GM23338 (cell line): ENCODE results near the gene RRM1. TPM values are rescaled to one million over a fixed set of nuclear protein-coding genes. Genes with fewer than 3 reads are reported as not detected.

Experiments used
- ATAC-seq: fragments of 200-7000 bp; cut with Tn5 transposase; 3 replicates; pipeline ENCODE4 v1.9.1; 2020
- DNase-seq: peaks from one replicate; pipeline ENCODE4 v3.0.0-alpha.2; 2015; ENCODE audit warnings: low spot score
- H2AFZ ChIP-seq: fragments of 200-600 bp; sonication (generic); 2 replicates; pipeline ENCODE4 v1.8.0; 2016; ENCODE audit warnings: antibody characterized with exemption, mild to moderate bottlenecking, moderate library complexity
- H3F3A ChIP-seq: fragments of 200-600 bp; sonication (generic); replicated peaks from 2 replicates; pipeline ENCODE4 v1.8.0; 2017; ENCODE audit warnings: antibody characterized with exemption, mixed run types, low read depth
- H3K27ac ChIP-seq: fragments of 200-600 bp; sonication (generic); 2 replicates; pipeline ENCODE4 v1.6.1; 2016; ENCODE audit warnings: low read depth
- H3K27me3 ChIP-seq: fragments of 200-600 bp; sonication (generic); 2 replicates; pipeline ENCODE4 v1.8.0; 2016; ENCODE audit warnings: mild to moderate bottlenecking, mixed run types, moderate library complexity; ENCODE audit not compliant: insufficient read depth
- H3K36me3 ChIP-seq: fragments of 200-600 bp; sonication (generic); 2 replicates; pipeline ENCODE4 v1.8.0; 2016; ENCODE audit warnings: mild to moderate bottlenecking; ENCODE audit not compliant: insufficient read depth
- H3K4me1 ChIP-seq: fragments of 200-600 bp; sonication (generic); 2 replicates; pipeline ENCODE4 v1.8.0; 2016; ENCODE audit warnings: mild to moderate bottlenecking, moderate library complexity; ENCODE audit not compliant: insufficient read depth
- H3K4me2 ChIP-seq: fragments of 200-600 bp; sonication (generic); 2 replicates; pipeline ENCODE4 v1.7.1; 2017; ENCODE audit warnings: mixed run types
- H3K4me3 ChIP-seq: fragments of 200-600 bp; sonication (generic); 2 replicates; pipeline ENCODE4 v1.6.1; 2016; ENCODE audit warnings: mixed run types
- H3K79me2 ChIP-seq: fragments of 200-600 bp; sonication (generic); replicated peaks from 2 replicates; pipeline ENCODE4 v1.8.0; 2017; ENCODE audit warnings: mild to moderate bottlenecking; ENCODE audit not compliant: insufficient read depth
- H3K9me2 ChIP-seq: fragments of 200-600 bp; sonication (generic); 2 replicates; pipeline ENCODE4 v1.8.0; 2017; ENCODE audit not compliant: insufficient read depth
- H4K20me1 ChIP-seq: fragments of 200-600 bp; sonication (generic); replicated peaks from 2 replicates; pipeline ENCODE4 v1.8.0; 2017; ENCODE audit warnings: mild to moderate bottlenecking; ENCODE audit not compliant: insufficient read depth
- H3K27ac Mint-ChIP-seq: 2 replicates; pipeline ENCODE4 v1.8.0; 2020; ENCODE audit warnings: inconsistent platforms, mild to moderate bottlenecking, moderate library complexity, mixed read lengths
- H3K27me3 Mint-ChIP-seq: 3 replicates; pipeline ENCODE4 v1.8.0; 2022; ENCODE audit warnings: low read depth, mild to moderate bottlenecking, moderate library complexity, mixed read lengths, inconsistent platforms; ENCODE audit not compliant: insufficient read depth, poor library complexity
- H3K36me3 Mint-ChIP-seq: 3 replicates; pipeline ENCODE4 v1.8.0; 2021; ENCODE audit warnings: low read depth, mild to moderate bottlenecking, inconsistent platforms, moderate library complexity, mixed read lengths
- H3K4me1 Mint-ChIP-seq: 3 replicates; pipeline ENCODE4 v1.8.0; 2020; ENCODE audit warnings: mild to moderate bottlenecking, inconsistent platforms, mixed read lengths
- H3K4me3 Mint-ChIP-seq: 3 replicates; pipeline ENCODE4 v1.8.0; 2021; ENCODE audit warnings: moderate library complexity, mild to moderate bottlenecking, inconsistent platforms, mixed read lengths
- H3K9me3 Mint-ChIP-seq: 3 replicates; pipeline ENCODE4 v1.8.0; 2020; ENCODE audit warnings: moderate library complexity, mild to moderate bottlenecking, inconsistent platforms, mixed read lengths
- CREB1 ChIP-seq: fragments of 250-450 bp; sonication (Bioruptor Pico); IDR thresholded peaks from 2 replicates; pipeline ENCODE4 v1.5.0; 2020; ENCODE audit warnings: low read depth, mild to moderate bottlenecking, moderate library complexity
- EZH2 ChIP-seq: fragments of 200-600 bp; sonication (generic); IDR thresholded peaks from one replicate; pipeline ENCODE4 v1.8.0; 2017; ENCODE audit warnings: antibody characterized with exemption, mild to moderate bottlenecking, low read depth; ENCODE audit not compliant: unreplicated experiment
- EZH2phosphoT487 ChIP-seq: fragments of 200-600 bp; sonication (generic); IDR thresholded peaks from one replicate; pipeline ENCODE4 v1.8.1; 2018; ENCODE audit warnings: antibody characterized with exemption; ENCODE audit not compliant: unreplicated experiment
- JUNB ChIP-seq: IDR thresholded peaks from one replicate; pipeline ENCODE4 v1.6.1; 2016; ENCODE audit warnings: antibody characterized with exemption; ENCODE audit not compliant: unreplicated experiment
- NANOG ChIP-seq: IDR thresholded peaks from 2 replicates; pipeline ENCODE4 v1.6.1; 2016; ENCODE audit warnings: antibody characterized with exemption, borderline replicate concordance
- POLR2AphosphoS5 ChIP-seq: IDR thresholded peaks from 2 replicates; pipeline ENCODE4 v1.6.1; 2016; ENCODE audit warnings: antibody characterized with exemption, low read depth
- STAT1 ChIP-seq: IDR thresholded peaks from one replicate; pipeline ENCODE4 v1.6.1; 2016; ENCODE audit warnings: antibody characterized with exemption; ENCODE audit not compliant: unreplicated experiment
- ZNF114 ChIP-seq: fragments of 250-450 bp; sonication (Bioruptor Pico); IDR thresholded peaks from 2 replicates; pipeline ENCODE4 v1.5.0; 2020; ENCODE audit warnings: mild to moderate bottlenecking, moderate library complexity
- ZNF331 ChIP-seq: fragments of 250-450 bp; sonication (Bioruptor Pico); IDR thresholded peaks from 2 replicates; pipeline ENCODE4 v1.5.0; 2020; ENCODE audit warnings: low read depth, mild to moderate bottlenecking, moderate library complexity
- polyA plus RNA-seq: library from polyadenylated mRNA; unstranded; fragments of >200 nt; fragmentation: Nextera tagmentation; extraction: Ambion mirVana; gene quantifications from 2 replicates; pipeline ENCODE4 v1.2.1, GENCODE V29; 2016
- total RNA-seq: library from RNA; depleted of rRNA; stranded (reverse); fragments of >200 nt; shearing (Covaris generic); gene quantifications from 2 replicates; pipeline ENCODE4 v1.2.3, GENCODE V29; 2014
- TF ChIP-seq, protein P1 (sequence below), 2 experiments: fragments of 200-600 bp in 1 of 2; sonication (generic) in 1 of 2; conservative IDR thresholded peaks; 2 replicates each; pipeline versions ENCODE4 v1.5.1 to v1.6.1; 2016 to 2017; ENCODE audit warnings: antibody characterized with exemption in 2 of 2, low read depth in 2 of 2, mild to moderate bottlenecking in 2 of 2, moderate library complexity in 1 of 2
- TF ChIP-seq, protein P2 (sequence below): IDR thresholded peaks from 2 replicates; pipeline ENCODE4 v1.6.1; 2016; ENCODE audit warnings: antibody characterized with exemption
- TF ChIP-seq, protein P3 (sequence below): IDR thresholded peaks from one replicate; pipeline ENCODE4 v1.6.1; 2018; ENCODE audit warnings: antibody characterized with exemption; ENCODE audit not compliant: unreplicated experiment
- TF ChIP-seq, protein P4 (sequence below): fragments of 250-450 bp; sonication (Bioruptor Pico); IDR thresholded peaks from 2 replicates; pipeline ENCODE4 v1.5.0; 2020; ENCODE audit warnings: mild to moderate bottlenecking, moderate library complexity

Gene RRM1
- total and polyA plus RNA-seq, 2 experiments from 2014 or later: 47.3 to 96.8 TPM

DNA sequence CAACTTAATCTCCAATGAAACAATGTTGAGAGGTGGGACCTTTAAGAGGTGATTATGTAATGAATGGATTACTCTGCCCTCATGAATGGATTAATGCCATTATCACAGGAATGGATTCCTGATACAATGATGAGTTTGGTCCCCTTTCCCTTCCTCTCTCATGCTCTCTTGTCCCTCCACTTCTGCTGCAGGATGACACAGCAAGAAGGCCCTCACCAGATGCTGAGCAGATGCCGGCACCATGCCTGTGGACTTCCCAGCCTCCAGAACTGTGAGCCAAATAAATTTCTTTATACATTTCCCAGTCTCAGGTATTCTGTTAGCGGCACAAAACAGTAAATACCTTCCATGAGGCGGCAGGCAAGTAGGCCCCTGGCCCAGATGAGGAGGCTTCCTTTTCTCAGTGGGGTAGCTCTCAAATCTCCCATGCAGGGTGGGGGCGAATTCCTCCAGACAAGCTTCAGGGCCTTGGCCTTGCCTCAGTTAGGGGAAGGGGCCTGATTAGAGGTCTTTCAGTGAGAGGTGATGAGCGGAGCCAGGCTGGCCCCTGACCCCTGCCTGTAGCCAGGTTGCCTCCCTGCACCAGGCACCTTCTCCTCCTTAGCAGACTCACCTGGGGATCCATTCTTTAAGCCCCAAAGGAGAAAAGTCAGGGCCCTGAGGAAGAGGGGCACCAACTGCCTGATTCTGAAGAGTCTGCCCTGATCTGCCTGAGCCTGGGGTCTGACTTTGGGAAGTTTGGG lies 86.0 kb downstream of the RRM1 start:
- Histone ChIP-seq H3K27me3 (no peaks in the 10 kb centered on the region), H4K20me1 (no peaks in the 10 kb centered on the region), H3K79me2 (no peaks in the 10 kb centered on the region), H3K4me1 (no peaks in the 10 kb centered on the region), H3K4me3 (no peak overlapping the region), H2AFZ (no peak overlapping the region), H3K27ac (no peak overlapping the region), H3K36me3 (no peaks in the 10 kb centered on the region), H3K9me2 (no peaks in the 10 kb centered on the region), H3F3A (no peaks in the 10 kb centered on the region), H3K4me2 (no peak overlapping the region)
- DNase-seq (no peak), ATAC-seq (no peak)
- Mint-ChIP-seq H3K9me3 (peaks cover 11% of the 10 kb centered on the region), H3K27ac (no peak overlapping the region), H3K27me3 (peaks cover 13% of the 10 kb centered on the region), H3K36me3 (peaks cover 8% of the 10 kb centered on the region; the same call in 2 of the 3 replicates), H3K4me3 (no peak overlapping the region), H3K4me1 (peaks cover 10% of the 10 kb centered on the region)
- TF ChIP-seq ZNF114 (CRISPR knock-in tag) (no peak), CREB1 (no peak), ZNF331 (no peak), POLR2AphosphoS5 (no peak), STAT1 (no peak), NANOG (no peak), JUNB (no peak), EZH2phosphoT487 (no peak), EZH2 (no peak)
- TF ChIP-seq, protein P1, sequence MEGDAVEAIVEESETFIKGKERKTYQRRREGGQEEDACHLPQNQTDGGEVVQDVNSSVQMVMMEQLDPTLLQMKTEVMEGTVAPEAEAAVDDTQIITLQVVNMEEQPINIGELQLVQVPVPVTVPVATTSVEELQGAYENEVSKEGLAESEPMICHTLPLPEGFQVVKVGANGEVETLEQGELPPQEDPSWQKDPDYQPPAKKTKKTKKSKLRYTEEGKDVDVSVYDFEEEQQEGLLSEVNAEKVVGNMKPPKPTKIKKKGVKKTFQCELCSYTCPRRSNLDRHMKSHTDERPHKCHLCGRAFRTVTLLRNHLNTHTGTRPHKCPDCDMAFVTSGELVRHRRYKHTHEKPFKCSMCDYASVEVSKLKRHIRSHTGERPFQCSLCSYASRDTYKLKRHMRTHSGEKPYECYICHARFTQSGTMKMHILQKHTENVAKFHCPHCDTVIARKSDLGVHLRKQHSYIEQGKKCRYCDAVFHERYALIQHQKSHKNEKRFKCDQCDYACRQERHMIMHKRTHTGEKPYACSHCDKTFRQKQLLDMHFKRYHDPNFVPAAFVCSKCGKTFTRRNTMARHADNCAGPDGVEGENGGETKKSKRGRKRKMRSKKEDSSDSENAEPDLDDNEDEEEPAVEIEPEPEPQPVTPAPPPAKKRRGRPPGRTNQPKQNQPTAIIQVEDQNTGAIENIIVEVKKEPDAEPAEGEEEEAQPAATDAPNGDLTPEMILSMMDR (conservative IDR thresholded peaks at IDR 0.05; ENCODE audit: low read depth in 2 of 2): no peak
- TF ChIP-seq, protein P2, sequence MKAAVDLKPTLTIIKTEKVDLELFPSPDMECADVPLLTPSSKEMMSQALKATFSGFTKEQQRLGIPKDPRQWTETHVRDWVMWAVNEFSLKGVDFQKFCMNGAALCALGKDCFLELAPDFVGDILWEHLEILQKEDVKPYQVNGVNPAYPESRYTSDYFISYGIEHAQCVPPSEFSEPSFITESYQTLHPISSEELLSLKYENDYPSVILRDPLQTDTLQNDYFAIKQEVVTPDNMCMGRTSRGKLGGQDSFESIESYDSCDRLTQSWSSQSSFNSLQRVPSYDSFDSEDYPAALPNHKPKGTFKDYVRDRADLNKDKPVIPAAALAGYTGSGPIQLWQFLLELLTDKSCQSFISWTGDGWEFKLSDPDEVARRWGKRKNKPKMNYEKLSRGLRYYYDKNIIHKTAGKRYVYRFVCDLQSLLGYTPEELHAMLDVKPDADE: no peak
- TF ChIP-seq, protein P3, sequence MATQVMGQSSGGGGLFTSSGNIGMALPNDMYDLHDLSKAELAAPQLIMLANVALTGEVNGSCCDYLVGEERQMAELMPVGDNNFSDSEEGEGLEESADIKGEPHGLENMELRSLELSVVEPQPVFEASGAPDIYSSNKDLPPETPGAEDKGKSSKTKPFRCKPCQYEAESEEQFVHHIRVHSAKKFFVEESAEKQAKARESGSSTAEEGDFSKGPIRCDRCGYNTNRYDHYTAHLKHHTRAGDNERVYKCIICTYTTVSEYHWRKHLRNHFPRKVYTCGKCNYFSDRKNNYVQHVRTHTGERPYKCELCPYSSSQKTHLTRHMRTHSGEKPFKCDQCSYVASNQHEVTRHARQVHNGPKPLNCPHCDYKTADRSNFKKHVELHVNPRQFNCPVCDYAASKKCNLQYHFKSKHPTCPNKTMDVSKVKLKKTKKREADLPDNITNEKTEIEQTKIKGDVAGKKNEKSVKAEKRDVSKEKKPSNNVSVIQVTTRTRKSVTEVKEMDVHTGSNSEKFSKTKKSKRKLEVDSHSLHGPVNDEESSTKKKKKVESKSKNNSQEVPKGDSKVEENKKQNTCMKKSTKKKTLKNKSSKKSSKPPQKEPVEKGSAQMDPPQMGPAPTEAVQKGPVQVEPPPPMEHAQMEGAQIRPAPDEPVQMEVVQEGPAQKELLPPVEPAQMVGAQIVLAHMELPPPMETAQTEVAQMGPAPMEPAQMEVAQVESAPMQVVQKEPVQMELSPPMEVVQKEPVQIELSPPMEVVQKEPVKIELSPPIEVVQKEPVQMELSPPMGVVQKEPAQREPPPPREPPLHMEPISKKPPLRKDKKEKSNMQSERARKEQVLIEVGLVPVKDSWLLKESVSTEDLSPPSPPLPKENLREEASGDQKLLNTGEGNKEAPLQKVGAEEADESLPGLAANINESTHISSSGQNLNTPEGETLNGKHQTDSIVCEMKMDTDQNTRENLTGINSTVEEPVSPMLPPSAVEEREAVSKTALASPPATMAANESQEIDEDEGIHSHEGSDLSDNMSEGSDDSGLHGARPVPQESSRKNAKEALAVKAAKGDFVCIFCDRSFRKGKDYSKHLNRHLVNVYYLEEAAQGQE: no peak
- TF ChIP-seq, protein P4, sequence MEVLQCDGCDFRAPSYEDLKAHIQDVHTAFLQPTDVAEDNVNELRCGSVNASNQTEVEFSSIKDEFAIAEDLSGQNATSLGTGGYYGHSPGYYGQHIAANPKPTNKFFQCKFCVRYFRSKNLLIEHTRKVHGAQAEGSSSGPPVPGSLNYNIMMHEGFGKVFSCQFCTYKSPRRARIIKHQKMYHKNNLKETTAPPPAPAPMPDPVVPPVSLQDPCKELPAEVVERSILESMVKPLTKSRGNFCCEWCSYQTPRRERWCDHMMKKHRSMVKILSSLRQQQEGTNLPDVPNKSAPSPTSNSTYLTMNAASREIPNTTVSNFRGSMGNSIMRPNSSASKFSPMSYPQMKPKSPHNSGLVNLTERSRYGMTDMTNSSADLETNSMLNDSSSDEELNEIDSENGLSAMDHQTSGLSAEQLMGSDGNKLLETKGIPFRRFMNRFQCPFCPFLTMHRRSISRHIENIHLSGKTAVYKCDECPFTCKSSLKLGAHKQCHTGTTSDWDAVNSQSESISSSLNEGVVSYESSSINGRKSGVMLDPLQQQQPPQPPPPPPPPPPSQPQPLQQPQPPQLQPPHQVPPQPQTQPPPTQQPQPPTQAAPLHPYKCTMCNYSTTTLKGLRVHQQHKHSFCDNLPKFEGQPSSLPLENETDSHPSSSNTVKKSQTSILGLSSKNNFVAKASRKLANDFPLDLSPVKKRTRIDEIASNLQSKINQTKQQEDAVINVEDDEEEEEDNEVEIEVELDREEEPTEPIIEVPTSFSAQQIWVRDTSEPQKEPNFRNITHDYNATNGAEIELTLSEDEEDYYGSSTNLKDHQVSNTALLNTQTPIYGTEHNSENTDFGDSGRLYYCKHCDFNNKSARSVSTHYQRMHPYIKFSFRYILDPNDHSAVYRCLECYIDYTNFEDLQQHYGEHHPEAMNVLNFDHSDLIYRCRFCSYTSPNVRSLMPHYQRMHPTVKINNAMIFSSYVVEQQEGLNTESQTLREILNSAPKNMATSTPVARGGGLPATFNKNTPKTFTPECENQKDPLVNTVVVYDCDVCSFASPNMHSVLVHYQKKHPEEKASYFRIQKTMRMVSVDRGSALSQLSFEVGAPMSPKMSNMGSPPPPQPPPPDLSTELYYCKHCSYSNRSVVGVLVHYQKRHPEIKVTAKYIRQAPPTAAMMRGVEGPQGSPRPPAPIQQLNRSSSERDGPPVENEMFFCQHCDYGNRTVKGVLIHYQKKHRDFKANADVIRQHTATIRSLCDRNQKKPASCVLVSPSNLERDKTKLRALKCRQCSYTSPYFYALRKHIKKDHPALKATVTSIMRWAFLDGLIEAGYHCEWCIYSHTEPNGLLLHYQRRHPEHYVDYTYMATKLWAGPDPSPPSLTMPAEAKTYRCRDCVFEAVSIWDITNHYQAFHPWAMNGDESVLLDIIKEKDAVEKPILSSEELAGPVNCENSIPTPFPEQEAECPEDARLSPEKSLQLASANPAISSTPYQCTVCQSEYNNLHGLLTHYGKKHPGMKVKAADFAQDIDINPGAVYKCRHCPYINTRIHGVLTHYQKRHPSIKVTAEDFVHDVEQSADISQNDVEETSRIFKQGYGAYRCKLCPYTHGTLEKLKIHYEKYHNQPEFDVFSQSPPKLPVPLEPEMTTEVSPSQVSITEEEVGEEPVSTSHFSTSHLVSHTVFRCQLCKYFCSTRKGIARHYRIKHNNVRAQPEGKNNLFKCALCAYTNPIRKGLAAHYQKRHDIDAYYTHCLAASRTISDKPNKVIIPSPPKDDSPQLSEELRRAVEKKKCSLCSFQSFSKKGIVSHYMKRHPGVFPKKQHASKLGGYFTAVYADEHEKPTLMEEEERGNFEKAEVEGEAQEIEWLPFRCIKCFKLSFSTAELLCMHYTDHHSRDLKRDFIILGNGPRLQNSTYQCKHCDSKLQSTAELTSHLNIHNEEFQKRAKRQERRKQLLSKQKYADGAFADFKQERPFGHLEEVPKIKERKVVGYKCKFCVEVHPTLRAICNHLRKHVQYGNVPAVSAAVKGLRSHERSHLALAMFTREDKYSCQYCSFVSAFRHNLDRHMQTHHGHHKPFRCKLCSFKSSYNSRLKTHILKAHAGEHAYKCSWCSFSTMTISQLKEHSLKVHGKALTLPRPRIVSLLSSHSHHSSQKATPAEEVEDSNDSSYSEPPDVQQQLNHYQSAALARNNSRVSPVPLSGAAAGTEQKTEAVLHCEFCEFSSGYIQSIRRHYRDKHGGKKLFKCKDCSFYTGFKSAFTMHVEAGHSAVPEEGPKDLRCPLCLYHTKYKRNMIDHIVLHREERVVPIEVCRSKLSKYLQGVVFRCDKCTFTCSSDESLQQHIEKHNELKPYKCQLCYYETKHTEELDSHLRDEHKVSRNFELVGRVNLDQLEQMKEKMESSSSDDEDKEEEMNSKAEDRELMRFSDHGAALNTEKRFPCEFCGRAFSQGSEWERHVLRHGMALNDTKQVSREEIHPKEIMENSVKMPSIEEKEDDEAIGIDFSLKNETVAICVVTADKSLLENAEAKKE (CRISPR knock-in tag): no peak
